Esophagus muscularis mucosa (tissue), 4 donors: ENCODE measurements around the gene NEK5. TPM values are rescaled to one million over a fixed set of nuclear protein-coding genes. Genes with fewer than 3 reads are reported as not detected.

ENCODE experiments used
- DNase-seq: peaks from one replicate; pipeline ENCODE4 v3.0.0-alpha.2; 2017; ENCODE audit errors: extremely low spot score
- H3K27ac ChIP-seq, 4 donors: fragments of 200-600 bp; sonication (generic); replicated peaks in 1 of 4; 1 replicate in 3 of 4; 2 replicates in 1 of 4; pipeline ENCODE4 v1.5.1; 2016 to 2019; ENCODE audit warnings: mild to moderate bottlenecking in 1 of 4
- H3K27me3 ChIP-seq, 4 donors: fragments of 200-600 bp; sonication (generic); one replicate each; pipeline versions ENCODE4 v1.5.1 to v1.6.0; 2016 to 2019
- H3K36me3 ChIP-seq, 4 donors: fragments of 200-600 bp; sonication (generic); one replicate each; pipeline ENCODE4 v1.5.1; 2016 to 2019
- H3K4me1 ChIP-seq, 4 donors: fragments of 200-600 bp; sonication (generic); one replicate each; pipeline ENCODE4 v1.5.1; 2016 to 2019
- H3K4me3 ChIP-seq, 4 donors: fragments of 200-600 bp; sonication (generic); 1 replicate in 2 of 4; 2 replicates in 2 of 4; pipeline ENCODE4 v1.5.1; 2016 to 2019; ENCODE audit warnings: mild to moderate bottlenecking in 4 of 4, moderate library complexity in 1 of 4
- H3K9me3 ChIP-seq, 4 donors: fragments of 200-600 bp; sonication (generic); 1 replicate in 3 of 4; 2 replicates in 1 of 4; pipeline ENCODE4 v1.5.1; 2016 to 2019
- EP300 ChIP-seq: sonication (generic); formaldehyde crosslinking; IDR thresholded peaks from one replicate; pipeline ENCODE4 v1.6.1; 2017; ENCODE audit warnings: antibody characterized with exemption
- POLR2A ChIP-seq: fragments of 450-650 bp; IDR thresholded peaks from one replicate; pipeline ENCODE4 v1.6.1; 2017; ENCODE audit warnings: antibody characterized with exemption, moderate library complexity, mild to moderate bottlenecking, low read depth
- POLR2AphosphoS5 ChIP-seq, 2 donors: sonication (generic); formaldehyde crosslinking; IDR thresholded peaks; one replicate each; pipeline ENCODE4 v1.6.1; 2017; ENCODE audit warnings: antibody characterized with exemption in 2 of 2
- WGBS: methylation state at CpG from one replicate; pipeline ENCODE4 v1.1.5; 2018; 5-methylcytosine and 5-hydroxymethylcytosine counted together
- intact Hi-C: fragments of 100-400 bp; cut with DNase I; formaldehyde crosslinking; loops from one replicate; pipeline ENCODE4 v1.15.1; 2023
- total RNA-seq, 4 donors: library from RNA; depleted of rRNA; stranded (reverse); fragments of >200 nt; gene quantifications; one replicate each; pipeline versions ENCODE4 v1.1.0 to v1.2.1, GENCODE V29; 2016
- TF ChIP-seq, protein P1 (sequence below), 3 experiments: fragments of 200-600 bp in 2 of 3; fragments of 450-650 bp in 1 of 3; sonication (generic) in 2 of 3; IDR thresholded peaks; one replicate each; pipeline ENCODE4 v1.5.1; 2017 to 2019; ENCODE audit warnings: antibody characterized with exemption in 3 of 3, mild to moderate bottlenecking in 2 of 3, moderate library complexity in 1 of 3

The NEK5 gene
- total RNA-seq, 4 donors from 2014 or later = 0.17 to 0.34 (median 0.26) TPM; not detected in 1

DNA sequence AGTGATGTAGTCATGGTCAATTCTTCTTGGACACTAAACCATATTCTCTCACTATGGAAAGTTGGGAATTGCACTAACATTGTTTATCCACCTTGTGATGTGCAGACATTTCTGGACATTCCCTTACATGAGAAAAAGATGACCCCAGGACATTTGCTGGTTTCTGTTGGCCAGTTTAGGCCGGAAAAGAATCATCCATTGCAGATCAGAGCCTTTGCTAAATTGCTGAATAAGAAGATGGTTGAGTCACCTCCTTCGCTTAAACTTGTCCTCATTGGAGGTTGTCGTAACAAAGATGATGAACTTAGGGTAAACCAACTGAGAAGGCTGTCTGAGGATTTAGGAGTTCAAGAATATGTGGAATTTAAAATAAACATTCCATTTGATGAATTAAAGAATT is 104.4 kb downstream of the NEK5 start, which contains the start of gene UTP14C:
Gene UTP14C, plus strand, starts transcription at position 211 of the 400 bp plus-strand sequence. CDS start 4,114 bp downstream, outside the sequence.
- intact Hi-C loops = no loop called here
- Histone ChIP-seq H3K4me3 (no peak within 1 kb of the TSS), H3K27me3 (no peaks in the 10 kb centered on the region), H3K4me1 (peaks cover 0 to 14% (median 0%) of the 10 kb centered on the region in 4 donors), H3K27ac (no peak within 1 kb of the TSS), H3K36me3 (peaks cover 13 to 72% (median 56%) of the 10 kb centered on the region in 4 donors), H3K9me3 (no peaks in the 10 kb centered on the region)
- WGBS = 91% methylated on average over 3 of the region's 3 CpGs
- TF ChIP-seq POLR2AphosphoS5 (IDR thresholded peaks at IDR 0.05) (no peak), POLR2A (no peak), EP300 (no peak)
- TF ChIP-seq, protein P1, sequence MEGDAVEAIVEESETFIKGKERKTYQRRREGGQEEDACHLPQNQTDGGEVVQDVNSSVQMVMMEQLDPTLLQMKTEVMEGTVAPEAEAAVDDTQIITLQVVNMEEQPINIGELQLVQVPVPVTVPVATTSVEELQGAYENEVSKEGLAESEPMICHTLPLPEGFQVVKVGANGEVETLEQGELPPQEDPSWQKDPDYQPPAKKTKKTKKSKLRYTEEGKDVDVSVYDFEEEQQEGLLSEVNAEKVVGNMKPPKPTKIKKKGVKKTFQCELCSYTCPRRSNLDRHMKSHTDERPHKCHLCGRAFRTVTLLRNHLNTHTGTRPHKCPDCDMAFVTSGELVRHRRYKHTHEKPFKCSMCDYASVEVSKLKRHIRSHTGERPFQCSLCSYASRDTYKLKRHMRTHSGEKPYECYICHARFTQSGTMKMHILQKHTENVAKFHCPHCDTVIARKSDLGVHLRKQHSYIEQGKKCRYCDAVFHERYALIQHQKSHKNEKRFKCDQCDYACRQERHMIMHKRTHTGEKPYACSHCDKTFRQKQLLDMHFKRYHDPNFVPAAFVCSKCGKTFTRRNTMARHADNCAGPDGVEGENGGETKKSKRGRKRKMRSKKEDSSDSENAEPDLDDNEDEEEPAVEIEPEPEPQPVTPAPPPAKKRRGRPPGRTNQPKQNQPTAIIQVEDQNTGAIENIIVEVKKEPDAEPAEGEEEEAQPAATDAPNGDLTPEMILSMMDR (IDR thresholded peaks at IDR 0.05) = no peak
- DNase-seq = no peak

DNA sequence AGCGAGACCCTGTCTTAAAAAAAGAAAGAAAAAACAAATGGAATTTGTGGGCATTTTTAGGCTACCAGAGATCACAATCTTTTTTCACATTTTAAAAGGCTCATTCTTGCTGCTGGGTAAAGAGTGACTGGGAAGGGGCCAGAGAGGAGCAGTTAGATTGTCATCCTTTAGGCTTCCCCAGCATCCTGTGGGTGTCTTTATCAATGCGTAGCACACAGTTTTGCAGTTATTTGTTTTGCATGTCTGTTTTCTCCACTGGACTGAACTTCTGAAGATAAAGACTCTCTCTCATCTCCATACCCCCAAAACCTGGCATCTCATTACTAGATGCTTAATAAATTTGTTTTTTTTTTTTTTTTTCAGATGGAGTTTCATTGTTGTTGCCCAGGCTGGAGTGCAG is 106.5 kb downstream of the NEK5 start:
- no peak for DNase-seq
- Histone ChIP-seq H3K36me3 (peaks cover 17 to 78% (median 55%) of the 10 kb centered on the region in 4 donors), H3K4me1 (peaks cover 0 to 11% (median 0%) of the 10 kb centered on the region in 4 donors), H3K9me3 (no peaks in the 10 kb centered on the region), H3K27me3 (no peaks in the 10 kb centered on the region), H3K27ac (no peak overlapping the region), H3K4me3 (no peak overlapping the region)
- intact Hi-C loops = no loop called here
- 96% methylated on average over 2 of the region's 2 CpGs for WGBS
- TF ChIP-seq POLR2AphosphoS5 (IDR thresholded peaks at IDR 0.05) = no peak
- no peak for TF ChIP-seq EP300
- no peak for TF ChIP-seq POLR2A

DNA sequence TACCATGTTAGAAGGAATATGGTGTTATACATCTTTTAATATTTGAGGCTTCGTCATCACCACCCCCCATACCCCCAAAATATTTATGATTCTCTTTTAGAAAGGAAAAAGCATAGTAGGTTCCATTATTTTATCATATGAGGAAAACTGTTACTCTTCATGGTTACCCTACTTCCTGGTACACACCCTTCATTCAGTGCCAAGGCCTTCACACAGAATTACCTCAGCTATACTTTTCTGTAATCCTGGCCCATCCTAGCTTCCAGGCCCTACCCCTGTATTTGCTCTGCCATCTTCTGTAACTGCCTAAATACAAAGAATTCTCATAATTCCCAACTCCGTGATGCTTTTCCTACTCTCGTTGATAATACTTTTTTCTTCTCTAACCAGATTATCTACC is 108.7 kb downstream of the NEK5 start:
- H3K27me3 ChIP-seq = no peaks in the 10 kb centered on the region
- H3K9me3 ChIP-seq = no peaks in the 10 kb centered on the region
- H3K36me3 ChIP-seq = peaks cover 17 to 77% (median 55%) of the 10 kb centered on the region in 4 donors
- no peak for DNase-seq
- intact Hi-C loops = no loop called here
- TF ChIP-seq POLR2AphosphoS5 (IDR thresholded peaks at IDR 0.05) (no peak), EP300 (no peak), POLR2A (no peak)
- TF ChIP-seq, protein P1 (IDR thresholded peaks at IDR 0.05) = no peak
- 94% methylated on average over 3 of the region's 3 CpGs for WGBS
- H3K4me1 ChIP-seq = no peaks in the 10 kb centered on the region
- H3K27ac ChIP-seq = no peak overlapping the region
- no peak overlapping the region for H3K4me3 ChIP-seq

DNA sequence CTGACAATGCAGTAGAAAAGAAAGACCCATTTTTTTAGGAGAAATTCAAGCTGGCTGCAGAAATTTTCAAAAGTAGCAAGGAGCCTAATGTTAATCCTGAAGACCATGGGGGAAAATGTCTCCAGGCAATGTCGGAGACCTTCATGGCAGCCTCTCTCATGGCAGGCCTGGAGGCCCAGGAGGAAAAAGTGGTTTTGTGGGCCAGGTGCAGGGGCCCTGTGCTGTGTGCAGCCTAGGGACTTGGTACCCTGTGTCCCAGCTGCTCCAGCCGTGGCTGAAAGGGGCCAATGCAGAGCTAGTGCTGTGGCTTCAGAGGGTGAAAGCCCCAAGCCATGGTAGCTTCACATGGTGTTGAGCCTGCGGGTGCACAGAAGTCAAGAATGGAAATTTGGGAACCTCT is 112.6 kb downstream of the NEK5 start:
- intact Hi-C loops = no loop called here
- no peak overlapping the region for H3K4me3 ChIP-seq
- H3K36me3 ChIP-seq = peaks cover 17 to 43% (median 29%) of the 10 kb centered on the region in 4 donors
- H3K27me3 ChIP-seq = no peaks in the 10 kb centered on the region
- TF ChIP-seq, protein P1 (IDR thresholded peaks at IDR 0.05) = no peak
- TF ChIP-seq POLR2AphosphoS5 (IDR thresholded peaks at IDR 0.05) = no peak
- DNase-seq = no peak
- H3K27ac ChIP-seq = no peak overlapping the region
- no peaks in the 10 kb centered on the region for H3K9me3 ChIP-seq
- peaks cover 9 to 25% (median 14%) of the 10 kb centered on the region in 4 donors for H3K4me1 ChIP-seq
- 96% methylated on average over 3 of the region's 3 CpGs for WGBS

DNA sequence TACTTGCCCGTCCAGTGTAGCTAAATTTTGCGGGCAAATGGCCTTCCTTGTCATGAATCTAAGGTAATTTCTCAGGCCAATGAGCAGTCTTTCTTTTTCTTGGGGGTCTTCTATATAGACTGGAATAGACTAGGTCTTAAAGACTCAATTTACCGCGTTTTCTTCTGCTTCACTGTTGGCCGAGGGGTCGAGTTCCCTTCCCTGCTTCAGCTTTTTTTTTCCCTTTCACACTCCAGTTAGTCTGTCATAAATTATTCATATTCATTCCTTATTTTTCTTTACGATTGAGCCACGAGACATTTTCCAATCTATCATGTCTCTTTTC is 116.4 kb downstream of the NEK5 start:
- intact Hi-C loops = no loop called here
- peaks cover 15 to 45% (median 27%) of the 10 kb centered on the region in 4 donors for H3K4me1 ChIP-seq
- H3K27me3 ChIP-seq = no peaks in the 10 kb centered on the region
- WGBS = 1% methylated on average over 8 of the region's 8 CpGs
- H3K4me3 ChIP-seq = peak overlapping the region; percentile 90 to 98 (median 93)
- H3K36me3 ChIP-seq = peaks cover 0 to 8% (median 6%) of the 10 kb centered on the region in 4 donors
- no peak for DNase-seq
- H3K27ac ChIP-seq = peak overlapping the region; percentile 68 to 82 (median 76)
- peak; percentile 16 for TF ChIP-seq POLR2A
- TF ChIP-seq EP300 = no peak
- no peaks in the 10 kb centered on the region for H3K9me3 ChIP-seq
